ENCODE data around the gene MSH5.
A peak's percentile ranks its signal among the peaks of the same experiment; 100 is the strongest.

Gene MSH5

GRCh38 chr6:31760790-31761189 is 21.0 kb downstream of the MSH5 start:
- no peak for DNase-seq (ENCODE audit: low spot score)

- no peak for DNase-seq (ENCODE audit: low spot score)
Measured at GRCh38 chr6:31761343-31761742, 21.5 kb downstream of the MSH5 start.

GRCh38 chr6:31762356-31762755 is 22.6 kb downstream of the MSH5 start, which contains the start of gene SAPCD1:
Gene SAPCD1 (plus strand): TSS chr6:31762656. CDS start chr6:31763055, 399 bp downstream.
- DNase-seq (ENCODE audit: low spot score) = no peak

GRCh38 chr6:31762878-31763618 is 23.2 kb downstream of the MSH5 start:
- DNase-seq (ENCODE audit: low spot score) = no peak

- no peak for DNase-seq (ENCODE audit: low spot score)
Measured at GRCh38 chr6:31763619-31763940, 23.8 kb downstream of the MSH5 start.

- no peak for DNase-seq (ENCODE audit: low spot score)
Measured at GRCh38 chr6:31764198-31764597, 24.4 kb downstream of the MSH5 start.

- no peak for DNase-seq (ENCODE audit: low spot score)
Measured at GRCh38 chr6:31765559-31765909, 25.7 kb downstream of the MSH5 start.

GRCh38 chr6:31765910-31766794 is 26.3 kb downstream of the MSH5 start:
- no peak for DNase-seq (ENCODE audit: low spot score)

- no peak for DNase-seq (ENCODE audit: low spot score)
Measured at GRCh38 chr6:31767096-31767645, 27.4 kb downstream of the MSH5 start.

- no peak for DNase-seq (ENCODE audit: low spot score)
Measured at GRCh38 chr6:31768363-31769257, 28.8 kb downstream of the MSH5 start.

- DNase-seq (ENCODE audit: low spot score) = peak; percentile 91
Measured at GRCh38 chr6:31769684-31770371, 30.0 kb downstream of the MSH5 start.

- DNase-seq (ENCODE audit: low spot score) = no peak
Measured at GRCh38 chr6:31770860-31771259, 31.1 kb downstream of the MSH5 start.

GRCh38 chr6:31771992-31772358 is 32.2 kb downstream of the MSH5 start:
- DNase-seq (ENCODE audit: low spot score) = no peak

- no peak for DNase-seq (ENCODE audit: low spot score)
Measured at GRCh38 chr6:31775184-31775583, 35.4 kb downstream of the MSH5 start.

GRCh38 chr6:31775633-31776484 is 36.1 kb downstream of the MSH5 start:
- DNase-seq (ENCODE audit: low spot score) = no peak

GRCh38 chr6:31776485-31776988 is 36.7 kb downstream of the MSH5 start:
- DNase-seq (ENCODE audit: low spot score) = no peak

- no peak for DNase-seq (ENCODE audit: low spot score)
Measured at GRCh38 chr6:31776989-31777666, 37.3 kb downstream of the MSH5 start, which contains the start of gene VWA7. Gene VWA7 (minus strand): TSS chr6:31777328. CDS start chr6:31776779, 549 bp downstream.

GRCh38 chr6:31777667-31778050 is 37.9 kb downstream of the MSH5 start:
- DNase-seq (ENCODE audit: low spot score) = no peak

GRCh38 chr6:31778193-31778592 is 38.4 kb downstream of the MSH5 start:
- DNase-seq (ENCODE audit: low spot score) = no peak

All from D341Med (cell line).